GM18498 (cell line): ENCODE measurements around the gene CKMT2.
"Not testable (repeated sequence)": the region's sequence is repeated elsewhere in the genome, so short reads cannot be mapped to it uniquely, and the experiment has no call there.

ENCODE experiments used
- ATAC-seq: cut with Tn5 transposase; IDR thresholded peaks from one replicate; pipeline ENCODE4 v1.9.1; 2021; ENCODE audit warnings: mild to moderate bottlenecking, moderate library complexity; ENCODE audit not compliant: unreplicated experiment

The CKMT2 gene

GRCh38 chr5:81249240-81249639, 16.1 kb downstream of the CKMT2 start:
- ATAC-seq: no peak

- ATAC-seq: no peak
Observed at GRCh38 chr5:81250004-81250403, 16.9 kb downstream of the CKMT2 start.

GRCh38 chr5:81251922-81252321, 18.8 kb downstream of the CKMT2 start:
- no peak for ATAC-seq

GRCh38 chr5:81252904-81253303, 19.8 kb downstream of the CKMT2 start:
- no peak for ATAC-seq

- no peak for ATAC-seq
Observed at GRCh38 chr5:81253875-81254274, 20.8 kb downstream of the CKMT2 start.

- ATAC-seq: no peak
Observed at GRCh38 chr5:81254886-81255559, 21.9 kb downstream of the CKMT2 start.

- no peak for ATAC-seq
Observed at GRCh38 chr5:81256766-81257165, 23.6 kb downstream of the CKMT2 start.

- ATAC-seq: not testable (repeated sequence)
Observed at GRCh38 chr5:81262796-81263195, 29.7 kb downstream of the CKMT2 start.

GRCh38 chr5:81265101-81265500, 32.0 kb downstream of the CKMT2 start:
- no peak for ATAC-seq

- ATAC-seq: no peak
Observed at GRCh38 chr5:81268521-81269196, 35.5 kb downstream of the CKMT2 start.

GRCh38 chr5:81269751-81270393, 36.8 kb downstream of the CKMT2 start:
- no peak for ATAC-seq

- not testable (repeated sequence) for ATAC-seq
Observed at GRCh38 chr5:81270394-81271027, 37.4 kb downstream of the CKMT2 start.

GRCh38 chr5:81283976-81284375, 50.9 kb downstream of the CKMT2 start:
- ATAC-seq: no peak

- ATAC-seq: no peak
Observed at GRCh38 chr5:81286059-81286617, 53.0 kb downstream of the CKMT2 start.

- no peak for ATAC-seq
Observed at GRCh38 chr5:81288021-81288433, 54.9 kb downstream of the CKMT2 start.

- no peak for ATAC-seq
Observed at GRCh38 chr5:81290146-81290545, 57.0 kb downstream of the CKMT2 start.

- ATAC-seq: no peak
Observed at GRCh38 chr5:81292130-81292529, 59.0 kb downstream of the CKMT2 start.

GRCh38 chr5:81294021-81294420, 60.9 kb downstream of the CKMT2 start:
- ATAC-seq: not testable (repeated sequence)

GRCh38 chr5:81297531-81297930, 64.4 kb downstream of the CKMT2 start:
- no peak for ATAC-seq

- no peak for ATAC-seq
Observed at GRCh38 chr5:81300921-81301270, 67.8 kb downstream of the CKMT2 start.

- ATAC-seq: peak; percentile 97
Observed at GRCh38 chr5:81301271-81302015, 68.3 kb downstream of the CKMT2 start, which contains the start of gene ZCCHC9. TSS of gene ZCCHC9 (plus strand) at chr5:81301587. CDS start at chr5:81304758, 3,171 bp downstream.
